GM12892 (cell line): ENCODE measurements around the gene FRMD4B.

Source experiments
- POLR2A ChIP-seq: IDR thresholded peaks from 2 replicates; pipeline ENCODE4 v1.6.1; 2011; ENCODE audit warnings: low read depth, low read length, control low read depth
- POLR2AphosphoS5 ChIP-seq: IDR thresholded peaks from 2 replicates; pipeline ENCODE4 v1.6.1; 2011; ENCODE audit warnings: low read depth, low read length, control low read depth
- TAF1 ChIP-seq: IDR thresholded peaks from 2 replicates; pipeline ENCODE4 v1.6.1; 2011; ENCODE audit warnings: low read depth, mild to moderate bottlenecking, control low read depth, low read length, borderline replicate concordance

GRCh38 chr3:69219101-69219708 lies 166.7 kb downstream of the FRMD4B start:
- TF ChIP-seq POLR2A (no peak), POLR2AphosphoS5 (no peak), TAF1 (no peak)
